Activated T-helper 1 cell treated with anti-CD3 and anti-CD28 coated beads, Interleukin-2, amount 50 U/mL, for 16 hours (primary cell): Measurements from ENCODE around the gene B4GALT1.

ENCODE experiments used
- DNase-seq, 2 donors: peaks; one replicate each; pipeline ENCODE4 v3.0.0-alpha.2; 2020; ENCODE audit warnings: low read depth in 1 of 2, low spot score in 1 of 2

Gene B4GALT1

GRCh38 chr9:33125461-33125860 lies 41.7 kb downstream of the B4GALT1 start:
- DNase-seq, result no peak

DNA sequence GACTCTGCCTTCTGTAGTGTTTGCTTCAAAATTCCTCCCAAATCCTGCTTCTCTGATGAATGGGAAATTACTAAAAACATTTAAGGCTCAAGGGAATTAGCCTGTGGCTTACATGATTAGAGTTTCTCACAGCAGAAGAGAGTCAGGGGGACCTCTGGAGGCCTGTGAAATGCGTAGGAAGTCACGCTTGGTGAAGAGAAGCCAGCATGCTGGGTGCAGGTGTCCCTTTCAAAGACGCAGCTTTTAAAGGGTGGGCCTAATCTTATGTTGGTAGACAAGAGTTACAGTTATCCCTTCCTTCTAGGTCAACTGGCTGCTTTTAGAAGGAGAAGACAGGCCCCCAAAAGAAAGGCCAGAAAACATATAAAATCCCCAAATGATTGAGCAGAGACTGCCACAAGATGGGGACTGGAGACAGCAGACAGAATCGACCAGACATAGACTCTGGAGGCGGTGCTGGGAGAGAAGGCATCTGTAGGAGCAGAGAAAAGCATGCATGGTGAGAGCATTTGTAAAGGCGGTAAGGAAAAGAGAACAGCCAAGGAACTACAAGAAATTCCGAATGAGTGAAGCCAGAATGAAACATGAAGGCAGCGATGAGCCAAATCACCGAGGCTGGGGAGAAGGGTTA lies 42.3 kb downstream of the B4GALT1 start:
- DNase-seq, result no peak

- DNase-seq, result no peak
Measured at GRCh38 chr9:33124046-33124445, 43.1 kb downstream of the B4GALT1 start.

DNA sequence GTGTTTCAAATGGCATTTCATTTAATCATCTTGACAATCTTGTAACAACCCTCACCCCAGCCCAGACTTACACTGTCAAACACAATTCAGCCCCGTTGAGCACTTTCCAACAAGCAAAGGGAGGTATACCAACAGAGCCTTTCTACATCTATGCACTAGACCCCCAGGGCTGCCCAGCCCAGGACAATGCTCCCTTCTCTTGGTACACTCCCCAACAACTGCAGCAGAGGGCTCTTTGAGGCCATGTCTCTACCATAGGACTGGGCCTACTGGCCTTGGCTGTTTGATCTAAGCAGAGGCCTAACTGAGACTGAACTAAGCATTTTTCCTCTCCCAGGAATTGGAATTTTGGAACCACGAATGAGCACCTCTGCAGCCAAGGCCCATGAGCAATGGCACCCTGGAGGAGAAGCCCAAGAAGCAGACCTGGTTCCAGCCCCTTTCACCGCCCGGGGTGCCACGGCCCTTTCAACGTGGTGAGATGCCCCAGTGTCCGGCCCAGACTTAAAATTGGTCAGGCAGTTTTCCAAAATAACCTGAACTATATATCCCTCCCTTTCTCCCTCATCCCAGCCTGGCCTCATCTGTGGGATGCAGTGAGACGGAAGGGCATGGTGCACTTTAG lies 43.6 kb downstream of the B4GALT1 start:
- DNase-seq, result no peak

GRCh38 chr9:33120620-33121019 lies 46.5 kb downstream of the B4GALT1 start:
- no peak for DNase-seq

DNA sequence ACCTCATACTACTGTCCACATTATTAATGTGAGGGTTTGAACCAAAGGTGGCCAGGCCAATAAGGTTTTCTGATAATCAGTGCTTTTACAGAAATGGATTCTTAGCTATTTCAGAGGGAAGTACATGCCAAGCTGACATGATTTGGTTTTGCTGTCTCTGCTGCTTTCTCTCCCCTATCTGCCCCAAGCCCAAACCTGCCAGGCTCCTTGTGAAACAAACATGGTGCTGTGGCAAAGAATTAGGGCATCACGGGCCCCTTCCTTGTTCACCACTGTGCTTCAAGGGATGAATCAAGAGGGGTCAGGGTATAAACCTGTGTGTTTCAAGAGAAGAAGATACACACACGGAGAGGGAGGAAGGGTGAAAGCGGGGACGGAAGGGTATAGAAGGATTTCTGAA lies 49.3 kb downstream of the B4GALT1 start:
- DNase-seq, result no peak

DNA sequence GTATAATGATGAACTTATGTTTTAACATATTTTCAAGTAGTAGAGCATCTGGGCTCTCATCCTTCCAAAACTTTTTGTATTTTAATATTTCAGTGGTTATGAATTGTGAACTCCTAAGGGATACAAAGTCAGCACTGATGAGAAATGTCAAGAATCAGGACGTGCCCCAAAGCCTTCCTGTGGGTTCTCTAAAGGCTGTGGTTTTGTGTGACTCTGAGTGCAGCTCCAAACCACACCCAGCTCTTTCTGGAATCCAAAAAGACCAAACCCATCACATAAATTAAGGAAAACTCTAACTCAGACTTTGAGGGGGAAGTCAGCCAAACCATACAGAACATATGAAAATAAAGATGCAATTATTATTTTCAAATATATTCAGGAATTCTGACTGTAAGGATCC lies 49.8 kb downstream of the B4GALT1 start:
- DNase-seq, result no peak

DNA sequence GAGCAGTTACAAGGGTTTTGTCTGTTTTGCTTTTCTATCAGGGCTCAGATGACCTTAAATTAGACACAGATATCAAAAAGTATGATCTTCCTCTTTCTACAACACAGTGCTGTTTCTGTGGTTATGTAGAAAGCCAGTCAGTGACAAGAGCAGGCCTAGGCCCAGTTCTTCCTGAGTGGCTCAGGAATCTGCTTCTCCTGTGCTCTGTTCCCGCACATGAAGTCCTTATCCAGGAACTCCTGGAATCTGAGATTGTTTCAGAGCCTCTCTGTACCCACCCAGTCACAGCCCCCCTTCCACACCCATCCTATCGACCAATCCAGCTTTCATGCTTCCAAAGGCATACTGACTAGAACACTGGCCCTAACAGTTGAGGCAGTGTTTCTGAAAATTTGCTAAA lies 50.3 kb downstream of the B4GALT1 start:
- DNase-seq, result no peak

DNA sequence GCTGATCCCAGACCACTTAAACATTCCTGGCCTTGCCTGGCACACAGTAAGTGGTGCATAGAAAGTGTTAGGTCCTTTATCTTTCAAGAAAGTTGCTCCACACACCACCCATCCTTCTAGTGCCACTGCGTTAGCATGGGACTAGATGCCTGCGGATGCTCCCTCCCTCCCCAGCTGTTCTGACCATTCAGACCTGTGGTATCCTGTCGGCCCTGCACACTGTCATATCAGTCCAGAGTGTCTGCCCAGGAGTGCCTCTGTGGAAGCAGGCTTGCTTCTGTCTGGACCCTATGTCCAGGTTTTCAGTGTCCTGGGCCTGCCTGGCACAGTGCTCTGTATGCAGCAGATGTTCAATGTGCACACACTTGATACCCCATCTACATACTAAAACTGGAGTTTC lies 52.4 kb downstream of the B4GALT1 start:
- DNase-seq, result no peak

DNA sequence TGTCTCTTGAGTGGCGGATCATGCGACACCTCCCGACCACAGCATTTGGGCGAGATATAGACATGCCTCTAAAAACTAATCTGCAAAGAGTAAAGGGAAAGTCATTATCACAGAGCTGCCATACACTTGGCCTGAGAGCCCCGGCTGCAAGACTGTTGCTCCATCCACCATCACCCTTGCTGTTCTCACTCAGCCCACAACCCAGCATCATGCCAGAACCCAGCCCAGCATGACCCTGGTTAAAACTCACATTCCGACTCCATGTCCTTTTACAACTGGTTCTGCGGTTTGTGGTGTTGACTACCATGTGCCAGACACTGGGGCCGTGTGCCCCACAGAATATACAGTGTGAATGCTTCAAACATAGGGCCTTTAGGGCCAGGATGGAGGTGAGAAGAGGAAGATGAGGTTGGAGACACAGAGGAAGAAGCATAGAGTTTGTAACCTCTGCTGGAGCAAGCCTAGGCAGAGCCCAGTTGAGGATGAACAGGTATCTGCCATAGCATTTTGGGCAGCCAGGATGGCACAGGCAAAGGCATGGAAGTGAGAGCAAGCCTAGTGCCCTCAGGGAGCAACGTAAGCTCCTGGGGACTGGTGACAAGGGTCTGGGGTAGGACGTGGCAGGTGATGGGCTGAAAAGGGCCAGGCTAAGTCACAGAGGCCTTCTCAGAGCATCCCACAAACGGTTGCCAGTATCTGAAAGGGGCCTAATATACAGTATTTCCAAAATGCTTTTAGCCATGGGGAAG lies 53.2 kb downstream of the B4GALT1 start:
- no peak for DNase-seq

DNA sequence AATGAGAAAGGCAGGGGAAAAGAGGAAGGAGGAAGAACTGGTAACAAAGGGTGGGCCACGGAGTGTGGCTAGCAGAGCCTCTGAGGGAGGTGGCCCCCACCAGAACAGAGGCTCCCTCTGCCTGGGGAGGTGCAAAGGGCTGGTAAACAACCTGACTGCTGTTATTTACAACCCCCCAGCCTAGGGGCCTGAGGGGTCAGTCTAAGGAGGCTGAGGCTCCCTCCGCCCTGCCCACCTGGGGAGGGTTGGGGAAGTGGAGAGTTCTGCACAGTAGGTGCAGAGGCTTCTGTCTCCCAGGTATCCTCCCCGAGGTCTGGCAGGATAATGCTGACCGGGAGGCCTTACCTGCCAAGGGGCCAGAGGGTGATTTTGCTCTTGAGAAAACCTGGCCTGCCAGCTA lies 55.0 kb downstream of the B4GALT1 start:
- DNase-seq, result no peak

- DNase-seq, result no peak
Measured at GRCh38 chr9:33111631-33112030, 55.5 kb downstream of the B4GALT1 start.

DNA sequence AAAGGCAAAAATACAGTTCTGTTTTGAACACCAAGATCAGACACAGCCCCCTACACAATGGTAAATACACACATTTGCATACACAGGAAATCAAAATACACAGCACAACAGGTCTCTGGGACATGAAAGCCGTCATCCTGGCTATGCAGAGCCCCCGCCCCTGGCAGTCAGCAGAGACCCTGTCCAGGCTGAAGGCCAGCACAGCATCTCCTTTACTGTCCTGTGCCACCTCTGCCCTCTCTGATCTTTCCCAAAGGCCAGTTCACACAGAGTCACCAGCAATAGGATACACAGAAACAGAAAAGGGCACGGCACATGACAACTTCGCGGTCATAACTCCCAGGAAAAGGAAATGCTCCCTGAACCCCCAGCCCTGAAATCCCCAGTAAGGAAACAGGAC lies 56.5 kb downstream of the B4GALT1 start:
- no peak for DNase-seq

GRCh38 chr9:33109850-33110595 lies 57.1 kb downstream of the B4GALT1 start:
- no peak for DNase-seq

DNA sequence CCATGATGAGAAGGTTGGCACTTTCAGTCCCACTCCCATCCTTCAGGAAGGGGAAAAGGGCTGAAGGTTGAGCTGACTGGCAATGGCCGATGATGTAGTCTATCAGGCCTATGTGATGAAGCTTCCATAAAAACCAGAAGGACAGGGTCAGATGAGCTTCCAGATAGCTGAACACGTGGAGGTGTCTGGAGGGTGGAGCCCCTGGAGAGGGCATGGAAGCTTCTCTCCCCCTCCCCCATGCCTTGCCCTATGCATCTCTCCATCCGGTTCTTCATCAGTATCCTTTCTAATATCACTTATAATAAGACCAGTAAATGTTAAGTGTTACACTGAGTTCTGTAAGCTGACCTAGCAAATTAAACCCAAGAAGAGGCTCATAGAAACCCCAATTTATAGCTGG lies 58.0 kb downstream of the B4GALT1 start:
- DNase-seq, result no peak

- no peak for DNase-seq
Measured at GRCh38 chr9:33108472-33108871, 58.7 kb downstream of the B4GALT1 start.

GRCh38 chr9:33107762-33108161 lies 59.4 kb downstream of the B4GALT1 start:
- no peak for DNase-seq

- no peak for DNase-seq
Measured at GRCh38 chr9:33106827-33107621, 60.1 kb downstream of the B4GALT1 start.

DNA sequence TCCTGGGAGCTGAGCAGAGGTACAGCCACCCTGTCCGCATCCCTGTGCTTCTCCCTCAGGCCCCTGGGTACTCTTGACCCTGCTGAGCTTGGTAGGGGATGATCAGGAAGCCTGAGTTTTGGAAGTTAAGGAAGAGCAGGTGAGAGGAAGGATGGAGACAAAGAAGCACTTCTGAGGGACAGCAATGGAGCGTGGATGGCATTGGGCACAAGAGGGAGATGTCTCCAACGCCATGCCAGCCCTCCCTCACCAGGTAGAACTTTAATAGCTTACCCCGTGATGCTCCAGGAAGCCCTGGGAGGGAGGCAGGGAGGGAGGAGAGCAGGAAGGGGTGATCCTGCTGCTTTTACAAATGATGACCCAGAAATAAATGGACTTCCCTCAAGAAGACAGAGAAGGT lies 60.8 kb downstream of the B4GALT1 start:
- no peak for DNase-seq

GRCh38 chr9:33105959-33106358 lies 61.2 kb downstream of the B4GALT1 start:
- no peak for DNase-seq

DNA sequence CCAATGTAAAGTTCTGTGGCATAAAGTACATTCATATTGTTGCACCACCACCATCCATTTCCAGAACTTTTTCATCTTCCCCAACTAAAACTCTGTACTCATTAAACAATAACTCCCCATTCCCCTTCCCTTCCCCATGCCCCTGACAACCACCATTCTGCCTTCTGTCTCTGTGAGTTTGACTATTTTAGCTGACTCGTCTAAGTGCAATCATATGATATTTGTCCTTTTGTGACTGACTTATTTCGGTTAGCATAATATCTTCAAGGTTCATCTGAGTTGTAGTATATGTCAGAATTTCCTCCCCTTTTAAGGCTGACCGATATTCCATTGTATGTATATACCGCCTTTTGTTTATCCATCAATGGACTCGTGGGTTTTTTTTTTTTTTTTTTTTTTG lies 61.6 kb downstream of the B4GALT1 start:
- DNase-seq, result no peak
